Keratinocyte (primary cell): ENCODE measurements around the gene SFTPD. TPM values are rescaled to one million over a fixed set of nuclear protein-coding genes. Genes with fewer than 3 reads are reported as not detected.
"Not testable (repeated sequence)": the region's sequence is repeated elsewhere in the genome, so short reads cannot be mapped to it uniquely, and the experiment has no call there.

ENCODE experiments used
- DNase-seq: peaks from one replicate; pipeline ENCODE4 v3.0.0-alpha.2; 2011; ENCODE audit warnings: low read depth, missing footprints, low spot score
- FAIRE-seq: peaks from 2 replicates; lab custom pipeline; 2011; peaks lifted over from hg19 to GRCh38; lab: Jason Lieb, UNC
- H2AFZ ChIP-seq: 2 replicates; pipeline ENCODE4 v1.6.0; 2012; ENCODE audit warnings: low read length, control low read depth, inconsistent platforms; ENCODE audit not compliant: control insufficient read depth
- H3K27ac ChIP-seq: 2 replicates; pipeline ENCODE4 v1.5.1; 2011; ENCODE audit warnings: low read length; ENCODE audit not compliant: control insufficient read depth, insufficient read depth
- H3K27me3 ChIP-seq: 3 replicates; pipeline ENCODE4 v1.6.0; 2011; ENCODE audit warnings: low read length; ENCODE audit not compliant: control insufficient read depth, insufficient read depth; ENCODE audit errors: extremely low read depth
- H3K36me3 ChIP-seq, 2 experiments: 2 replicates in 1 of 2; 3 replicates in 1 of 2; pipeline ENCODE4 v1.5.1; 2011; ENCODE audit warnings: low read length in 2 of 2, mild to moderate bottlenecking in 1 of 2; ENCODE audit not compliant: control insufficient read depth in 2 of 2, insufficient read depth in 2 of 2; ENCODE audit errors: extremely low read depth in 1 of 2
- H3K4me1 ChIP-seq: 3 replicates; pipeline ENCODE4 v1.5.1; 2011; ENCODE audit warnings: low read length; ENCODE audit not compliant: control insufficient read depth, insufficient read depth; ENCODE audit errors: extremely low read depth
- H3K4me2 ChIP-seq: 3 replicates; pipeline ENCODE4 v1.6.0; 2011; ENCODE audit warnings: low read depth, low read length; ENCODE audit not compliant: control insufficient read depth, insufficient read depth; ENCODE audit errors: extremely low read depth
- H3K4me3 ChIP-seq, 3 experiments: fragments of 200-600 bp in 1 of 3; sonication (generic) in 1 of 3; 2 replicates in 2 of 3; 3 replicates in 1 of 3; pipeline ENCODE4 v1.5.1; 2011 to 2016; ENCODE audit warnings: low read length in 3 of 3, mild to moderate bottlenecking in 3 of 3, control low read depth in 2 of 3, inconsistent platforms in 1 of 3, low read depth in 1 of 3, mixed read lengths in 1 of 3, mixed run types in 1 of 3, moderate library complexity in 1 of 3; ENCODE audit not compliant: control insufficient read depth in 2 of 3, insufficient read depth in 2 of 3; ENCODE audit errors: extremely low read depth in 1 of 3
- H3K79me2 ChIP-seq: 2 replicates; pipeline ENCODE4 v1.6.0; 2012; ENCODE audit warnings: low read length; ENCODE audit not compliant: control insufficient read depth, insufficient read depth
- H3K9ac ChIP-seq: 3 replicates; pipeline ENCODE4 v1.6.0; 2011; ENCODE audit warnings: low read length; ENCODE audit not compliant: control insufficient read depth, insufficient read depth; ENCODE audit errors: extremely low read depth
- H3K9me1 ChIP-seq: 3 replicates; pipeline ENCODE4 v1.6.0; 2011; ENCODE audit warnings: low read length; ENCODE audit not compliant: control insufficient read depth, insufficient read depth; ENCODE audit errors: extremely low read depth
- H3K9me3 ChIP-seq: 2 replicates; pipeline ENCODE4 v1.5.1; 2012; ENCODE audit warnings: low read depth, low read length; ENCODE audit not compliant: control insufficient read depth
- H4K20me1 ChIP-seq: 3 replicates; pipeline ENCODE4 v1.6.0; 2011; ENCODE audit warnings: low read length; ENCODE audit not compliant: control insufficient read depth, insufficient read depth; ENCODE audit errors: extremely low read depth
- CTCF ChIP-seq, 3 experiments: IDR thresholded peaks in 1 of 3; conservative IDR thresholded peaks in 1 of 3; optimal IDR thresholded peaks in 1 of 3; 2 replicates in 2 of 3; 3 replicates in 1 of 3; pipeline versions ENCODE3 to v1.5.1; 2011; ENCODE audit warnings: low read length in 3 of 3, mild to moderate bottlenecking in 3 of 3, moderate library complexity in 2 of 3, control low read depth in 1 of 3, inconsistent platforms in 1 of 3; ENCODE audit not compliant: insufficient read depth in 2 of 3; ENCODE audit errors: extremely low read depth in 1 of 3
- EZH2 ChIP-seq: IDR thresholded peaks from one replicate; pipeline ENCODE4 v1.6.1; 2012; ENCODE audit warnings: inconsistent platforms, mild to moderate bottlenecking, low read length, moderate library complexity
- dilution Hi-C: fragments of 300-500 bp; cut with MboI; formaldehyde crosslinking; loops from one replicate; pipeline ENCODE4 v1.7.0; 2020; ENCODE audit warnings: low sequenced_read_pairs; ENCODE audit not compliant: extremely low pct_ligation_motif_present
- polyA plus RNA-seq, 5 experiments: library from polyadenylated mRNA; depleted of rRNA in 3 of 5; stranded (reverse) in 3 of 5; stranded (forward) in 1 of 5; unstranded in 1 of 5; fragments of >200 nt; gene quantifications; 1 replicate in 1 of 5; 2 replicates in 3 of 5; 3 replicates in 1 of 5; pipeline versions ENCODE4 v1.2.1 to v1.2.3, GENCODE V29; 2011 to 2012; ENCODE audit warnings: missing spikeins in 2 of 5, low read depth in 1 of 5, low replicate concordance in 1 of 5

SFTPD gene
- polyA plus RNA-seq, 1 donor (not counting 4 experiments of a cell fraction or from before 2014, with no cell fraction given), result 0.04 TPM

- no peaks in the 10 kb centered on the region for H3K79me2 ChIP-seq
- H2AFZ ChIP-seq, result no peak overlapping the region
- no peaks in the 10 kb centered on the region for H3K9me3 ChIP-seq
- no peaks in the 10 kb centered on the region for H3K4me1 ChIP-seq
- peaks cover 12% of the 10 kb centered on the region for H3K27me3 ChIP-seq
- no peak overlapping the region for H3K27ac ChIP-seq
- FAIRE-seq (no peak), DNase-seq (no peak)
- dilution Hi-C loops, result no loop called here
- no peak overlapping the region for H3K4me2 ChIP-seq
- no peaks in the 10 kb centered on the region for H3K9me1 ChIP-seq
- TF ChIP-seq EZH2, result no peak
- no peak for TF ChIP-seq CTCF (optimal IDR thresholded peaks at IDR 0.05 in 1 of 3, IDR thresholded peaks at IDR 0.05 in 1 of 3, conservative IDR thresholded peaks at IDR 0.05 in 1 of 3; ENCODE audit: extremely low read depth in 1 of 3, insufficient read depth in 2 of 3, low read length in 3 of 3)
- no peaks in the 10 kb centered on the region for H4K20me1 ChIP-seq
- H3K9ac ChIP-seq, result no peak overlapping the region
- H3K36me3 ChIP-seq, result no peaks in the 10 kb centered on the region
- no peak overlapping the region for H3K4me3 ChIP-seq
These were observed 45.7 kb upstream of the SFTPD start for GRCh38 chr10:79994556-79994955.

- H3K9ac ChIP-seq, H3K27ac ChIP-seq, H3K9me3 ChIP-seq, H3K4me3 ChIP-seq, H3K79me2 ChIP-seq, H3K4me2 ChIP-seq, H2AFZ ChIP-seq, FAIRE-seq, DNase-seq, H3K27me3 ChIP-seq, H4K20me1 ChIP-seq, dilution Hi-C loops, H3K9me1 ChIP-seq, H3K36me3 ChIP-seq: not testable (repeated sequence)
- H3K4me1 ChIP-seq, result peaks cover 17% of the 10 kb centered on the region
These were observed 39.3 kb upstream of the SFTPD start for GRCh38 chr10:79988199-79988598.

- FAIRE-seq, dilution Hi-C loops: not testable (repeated sequence)
- peaks cover 17% of the 10 kb centered on the region for H3K4me1 ChIP-seq
These were observed 37.8 kb upstream of the SFTPD start for GRCh38 chr10:79986661-79987060.

More at GRCh38 chr10:79986661-79987060, 37.8 kb upstream of the SFTPD start:
- not testable (repeated sequence) for H4K20me1 ChIP-seq, H3K9me3 ChIP-seq, H3K9ac ChIP-seq, H3K27me3 ChIP-seq, H3K4me3 ChIP-seq, DNase-seq, H3K4me2 ChIP-seq, H2AFZ ChIP-seq, H3K79me2 ChIP-seq, H3K36me3 ChIP-seq, H3K27ac ChIP-seq, H3K9me1 ChIP-seq
